Astrocyte (in vitro differentiated cells and primary cell): ENCODE data around the gene NFILZ. TPM values are rescaled to one million over a fixed set of nuclear protein-coding genes. Genes with fewer than 3 reads are reported as not detected.

Experiments
- DNase-seq: peaks from one replicate; pipeline ENCODE4 v3.0.0-alpha.2; 2010; ENCODE audit warnings: low read depth
- FAIRE-seq: peaks from 2 replicates; lab custom pipeline; 2011; peaks lifted over from hg19 to GRCh38; lab: Jason Lieb, UNC
- H2AFZ ChIP-seq: 2 replicates; pipeline ENCODE4 v1.6.0; 2012; ENCODE audit warnings: low read depth, low read length, inconsistent platforms
- H3K27ac ChIP-seq: 2 replicates; pipeline ENCODE4 v1.5.1; 2011; ENCODE audit warnings: low read depth, low read length, inconsistent platforms
- H3K27me3 ChIP-seq: 2 replicates; pipeline ENCODE4 v1.6.0; 2011; ENCODE audit warnings: low read length, inconsistent platforms; ENCODE audit not compliant: insufficient read depth
- H3K36me3 ChIP-seq: 2 replicates; pipeline ENCODE4 v1.5.1; 2011; ENCODE audit warnings: low read length, inconsistent platforms; ENCODE audit not compliant: insufficient read depth
- H3K4me1 ChIP-seq: 2 replicates; pipeline ENCODE4 v1.5.1; 2011; ENCODE audit warnings: low read length, inconsistent platforms; ENCODE audit not compliant: insufficient read depth
- H3K4me2 ChIP-seq: 2 replicates; pipeline ENCODE4 v1.6.0; 2012; ENCODE audit warnings: low read length, inconsistent platforms
- H3K4me3 ChIP-seq: 2 replicates; pipeline ENCODE4 v1.5.1; 2011; ENCODE audit warnings: low read depth, mild to moderate bottlenecking, low read length, inconsistent platforms; ENCODE audit not compliant: insufficient read depth
- H3K79me2 ChIP-seq: 2 replicates; pipeline ENCODE4 v1.6.0; 2012; ENCODE audit warnings: mild to moderate bottlenecking, low read length, inconsistent platforms; ENCODE audit not compliant: insufficient read depth
- H3K9ac ChIP-seq: 2 replicates; pipeline ENCODE4 v1.6.0; 2012; ENCODE audit warnings: mild to moderate bottlenecking, low read length, inconsistent platforms
- H3K9me3 ChIP-seq: 2 replicates; pipeline ENCODE4 v1.5.1; 2012; ENCODE audit warnings: low read depth, mild to moderate bottlenecking, low read length, inconsistent platforms; ENCODE audit not compliant: insufficient read depth
- H4K20me1 ChIP-seq: 2 replicates; pipeline ENCODE4 v1.6.0; 2012; ENCODE audit warnings: low read length, inconsistent platforms; ENCODE audit not compliant: insufficient read depth
- H3K27ac Mint-ChIP-seq: one replicate; pipeline ENCODE4 v1.8.0; 2021; ENCODE audit warnings: mild to moderate bottlenecking, mixed read lengths; ENCODE audit not compliant: unreplicated experiment
- H3K27me3 Mint-ChIP-seq: one replicate; pipeline ENCODE4 v1.8.0; 2021; ENCODE audit warnings: low read depth, mixed read lengths; ENCODE audit not compliant: unreplicated experiment
- H3K36me3 Mint-ChIP-seq: one replicate; pipeline ENCODE4 v1.8.0; 2021; ENCODE audit warnings: low read depth, mixed read lengths; ENCODE audit not compliant: unreplicated experiment
- H3K4me1 Mint-ChIP-seq: one replicate; pipeline ENCODE4 v1.8.0; 2021; ENCODE audit warnings: low read depth, mixed read lengths; ENCODE audit not compliant: unreplicated experiment
- H3K4me3 Mint-ChIP-seq: one replicate; pipeline ENCODE4 v1.8.0; 2021; ENCODE audit warnings: mild to moderate bottlenecking, moderate library complexity, mixed read lengths; ENCODE audit not compliant: unreplicated experiment
- H3K9me3 Mint-ChIP-seq: one replicate; pipeline ENCODE4 v1.8.0; 2021; ENCODE audit warnings: mild to moderate bottlenecking, mixed read lengths; ENCODE audit not compliant: unreplicated experiment
- CTCF ChIP-seq: IDR thresholded peaks from 2 replicates; pipeline ENCODE4 v1.5.1; 2011; ENCODE audit warnings: low read depth, mild to moderate bottlenecking, inconsistent platforms, low read length, moderate library complexity; ENCODE audit not compliant: insufficient read depth
- EZH2 ChIP-seq: IDR thresholded peaks from 2 replicates; pipeline ENCODE4 v1.6.1; 2012; ENCODE audit warnings: mild to moderate bottlenecking, low read length, inconsistent platforms; ENCODE audit not compliant: insufficient read depth
- total RNA-seq: library from RNA; stranded (reverse); gene quantifications from 2 replicates; pipeline ENCODE4 v1.2.1, GENCODE V29; 2021

Gene NFILZ
- total RNA-seq, 1 donor from 2014 or later, result not detected

- Mint-ChIP-seq H3K36me3 (no peaks in the 10 kb centered on the region), H3K9me3 (peaks cover 8% of the 10 kb centered on the region), H3K27me3 (peaks cover 19% of the 10 kb centered on the region), H3K4me1 (no peaks in the 10 kb centered on the region), H3K4me3 (no peak overlapping the region), H3K27ac (no peak overlapping the region)
- no peak for TF ChIP-seq CTCF
- H4K20me1 ChIP-seq, result no peaks in the 10 kb centered on the region
- peaks cover 7% of the 10 kb centered on the region for H3K27me3 ChIP-seq
- no peaks in the 10 kb centered on the region for H3K9me3 ChIP-seq
- no peak overlapping the region for H2AFZ ChIP-seq
- DNase-seq (no peak), FAIRE-seq (no peak)
- H3K4me3 ChIP-seq, result no peak overlapping the region
- no peak overlapping the region for H3K4me2 ChIP-seq
- H3K4me1 ChIP-seq, result peaks cover 9% of the 10 kb centered on the region
- no peaks in the 10 kb centered on the region for H3K36me3 ChIP-seq
- H3K27ac ChIP-seq, result no peak overlapping the region
- H3K79me2 ChIP-seq, result no peaks in the 10 kb centered on the region
- no peak overlapping the region for H3K9ac ChIP-seq
Observed at GRCh38 chr19:8642561-8642960, 12.1 kb downstream of the NFILZ start.

- no peaks in the 10 kb centered on the region for H3K79me2 ChIP-seq
- H3K27ac ChIP-seq, result no peak overlapping the region
- FAIRE-seq, result no peak
- no peaks in the 10 kb centered on the region for H3K4me1 ChIP-seq
- no peaks in the 10 kb centered on the region for H3K36me3 Mint-ChIP-seq
- no peak overlapping the region for H3K4me3 ChIP-seq
- no peaks in the 10 kb centered on the region for H3K9me3 ChIP-seq
- H3K4me3 Mint-ChIP-seq, result no peak overlapping the region
- H3K27ac Mint-ChIP-seq, result no peak overlapping the region
- no peaks in the 10 kb centered on the region for H3K36me3 ChIP-seq
- peaks cover 7% of the 10 kb centered on the region for H3K27me3 ChIP-seq
- H3K9ac ChIP-seq, result no peak overlapping the region
- no peak overlapping the region for H2AFZ ChIP-seq
- no peak for DNase-seq
- H3K27me3 Mint-ChIP-seq, result peaks cover 15% of the 10 kb centered on the region
- H3K9me3 Mint-ChIP-seq, result peaks cover 8% of the 10 kb centered on the region
- H3K4me1 Mint-ChIP-seq, result no peaks in the 10 kb centered on the region
- H3K4me2 ChIP-seq, result no peak overlapping the region
- H4K20me1 ChIP-seq, result no peaks in the 10 kb centered on the region
- TF ChIP-seq EZH2 (no peak), CTCF (no peak)
Observed at GRCh38 chr19:8643860-8644653, 13.6 kb downstream of the NFILZ start.

- peaks cover 4% of the 10 kb centered on the region for H3K27me3 ChIP-seq
- no peak overlapping the region for H3K27ac Mint-ChIP-seq
- H3K27me3 Mint-ChIP-seq, result peaks cover 13% of the 10 kb centered on the region
- FAIRE-seq (no peak), DNase-seq (no peak)
- no peak overlapping the region for H3K27ac ChIP-seq
- no peaks in the 10 kb centered on the region for H4K20me1 ChIP-seq
- peaks cover 6% of the 10 kb centered on the region for H3K9me3 Mint-ChIP-seq
- H3K4me3 ChIP-seq, result no peak overlapping the region
- no peak overlapping the region for H2AFZ ChIP-seq
- no peaks in the 10 kb centered on the region for H3K79me2 ChIP-seq
- no peak overlapping the region for H3K9ac ChIP-seq
- no peaks in the 10 kb centered on the region for H3K36me3 Mint-ChIP-seq
- no peaks in the 10 kb centered on the region for H3K4me1 Mint-ChIP-seq
- TF ChIP-seq CTCF, result no peak
- TF ChIP-seq EZH2, result no peak
- H3K4me1 ChIP-seq, result peaks cover 3% of the 10 kb centered on the region
- no peak overlapping the region for H3K4me2 ChIP-seq
- no peak overlapping the region for H3K4me3 Mint-ChIP-seq
- no peaks in the 10 kb centered on the region for H3K9me3 ChIP-seq
- H3K36me3 ChIP-seq, result no peaks in the 10 kb centered on the region
Observed at GRCh38 chr19:8648240-8648639, 17.8 kb downstream of the NFILZ start.
